ENCODE results near the gene VAV2.

DNA sequence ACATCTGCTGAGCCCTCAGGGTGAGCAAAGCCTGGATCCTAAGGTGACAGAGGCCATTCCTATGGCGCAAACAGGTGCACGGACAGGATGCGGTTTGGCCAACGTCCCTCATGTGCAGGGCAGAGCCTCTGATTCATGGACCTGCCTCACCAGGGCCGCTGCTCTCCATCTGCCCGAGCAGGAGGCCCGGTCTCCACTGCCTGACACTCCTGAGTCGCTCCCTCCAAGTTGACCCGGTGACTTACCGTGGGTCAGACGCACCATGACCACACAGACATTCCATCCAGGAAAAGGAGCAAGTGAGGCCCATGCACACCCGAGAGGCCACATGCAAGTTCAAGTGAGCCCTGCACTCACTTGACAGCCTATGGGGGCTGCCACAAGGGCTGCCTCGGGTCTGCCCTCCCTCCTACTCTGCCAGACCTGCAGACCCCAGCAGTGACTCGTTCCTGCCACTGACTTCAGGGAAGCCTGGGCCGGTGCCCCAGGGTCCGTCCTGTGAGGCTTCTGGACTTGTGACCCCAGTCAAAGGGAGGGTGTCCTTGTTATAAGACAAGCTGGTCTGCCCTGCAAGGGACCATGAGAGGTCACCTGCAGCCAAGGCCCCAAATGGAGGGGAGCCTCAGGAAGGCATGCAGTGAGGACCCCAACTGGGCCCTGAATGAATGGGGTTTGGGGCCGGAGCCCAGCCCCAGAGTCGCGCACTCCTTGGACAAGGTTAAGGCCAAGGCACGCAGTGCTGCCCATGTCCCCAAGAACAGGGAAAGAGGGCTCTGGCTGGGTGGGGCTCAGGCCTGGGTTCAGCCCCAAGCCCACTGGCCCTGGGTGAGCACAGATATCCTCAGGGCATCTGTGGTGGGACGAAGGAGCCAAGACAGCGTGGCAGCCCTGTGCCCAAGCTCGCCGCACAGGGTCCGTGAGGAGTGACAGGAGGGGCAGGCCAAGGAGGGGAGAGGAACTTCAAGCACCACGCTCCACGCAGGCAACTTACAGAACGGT, 43.2 kb upstream of the VAV2 start:
- TF ChIP-seq, protein P1, sequence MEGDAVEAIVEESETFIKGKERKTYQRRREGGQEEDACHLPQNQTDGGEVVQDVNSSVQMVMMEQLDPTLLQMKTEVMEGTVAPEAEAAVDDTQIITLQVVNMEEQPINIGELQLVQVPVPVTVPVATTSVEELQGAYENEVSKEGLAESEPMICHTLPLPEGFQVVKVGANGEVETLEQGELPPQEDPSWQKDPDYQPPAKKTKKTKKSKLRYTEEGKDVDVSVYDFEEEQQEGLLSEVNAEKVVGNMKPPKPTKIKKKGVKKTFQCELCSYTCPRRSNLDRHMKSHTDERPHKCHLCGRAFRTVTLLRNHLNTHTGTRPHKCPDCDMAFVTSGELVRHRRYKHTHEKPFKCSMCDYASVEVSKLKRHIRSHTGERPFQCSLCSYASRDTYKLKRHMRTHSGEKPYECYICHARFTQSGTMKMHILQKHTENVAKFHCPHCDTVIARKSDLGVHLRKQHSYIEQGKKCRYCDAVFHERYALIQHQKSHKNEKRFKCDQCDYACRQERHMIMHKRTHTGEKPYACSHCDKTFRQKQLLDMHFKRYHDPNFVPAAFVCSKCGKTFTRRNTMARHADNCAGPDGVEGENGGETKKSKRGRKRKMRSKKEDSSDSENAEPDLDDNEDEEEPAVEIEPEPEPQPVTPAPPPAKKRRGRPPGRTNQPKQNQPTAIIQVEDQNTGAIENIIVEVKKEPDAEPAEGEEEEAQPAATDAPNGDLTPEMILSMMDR (IDR thresholded peaks at IDR 0.05) = no peak
- no peak for TF ChIP-seq EP300 (IDR thresholded peaks at IDR 0.05)

All from sigmoid colon (tissue), 4 donors.